ENCODE results near the gene RBL1. TPM values are rescaled to one million over a fixed set of nuclear protein-coding genes. Genes with fewer than 3 reads are reported as not detected.
"Not testable (repeated sequence)": the region's sequence is repeated elsewhere in the genome, so short reads cannot be mapped to it uniquely, and the experiment has no call there.

Gene RBL1
- total RNA-seq, 1 donor from 2014 or later, result 3.2 TPM

GRCh38 chr20:36969478-36970186 lies 126.2 kb downstream of the RBL1 start:
- TF ChIP-seq, protein P1, sequence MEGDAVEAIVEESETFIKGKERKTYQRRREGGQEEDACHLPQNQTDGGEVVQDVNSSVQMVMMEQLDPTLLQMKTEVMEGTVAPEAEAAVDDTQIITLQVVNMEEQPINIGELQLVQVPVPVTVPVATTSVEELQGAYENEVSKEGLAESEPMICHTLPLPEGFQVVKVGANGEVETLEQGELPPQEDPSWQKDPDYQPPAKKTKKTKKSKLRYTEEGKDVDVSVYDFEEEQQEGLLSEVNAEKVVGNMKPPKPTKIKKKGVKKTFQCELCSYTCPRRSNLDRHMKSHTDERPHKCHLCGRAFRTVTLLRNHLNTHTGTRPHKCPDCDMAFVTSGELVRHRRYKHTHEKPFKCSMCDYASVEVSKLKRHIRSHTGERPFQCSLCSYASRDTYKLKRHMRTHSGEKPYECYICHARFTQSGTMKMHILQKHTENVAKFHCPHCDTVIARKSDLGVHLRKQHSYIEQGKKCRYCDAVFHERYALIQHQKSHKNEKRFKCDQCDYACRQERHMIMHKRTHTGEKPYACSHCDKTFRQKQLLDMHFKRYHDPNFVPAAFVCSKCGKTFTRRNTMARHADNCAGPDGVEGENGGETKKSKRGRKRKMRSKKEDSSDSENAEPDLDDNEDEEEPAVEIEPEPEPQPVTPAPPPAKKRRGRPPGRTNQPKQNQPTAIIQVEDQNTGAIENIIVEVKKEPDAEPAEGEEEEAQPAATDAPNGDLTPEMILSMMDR (IDR thresholded peaks at IDR 0.05; ENCODE audit: insufficient read depth, low read length, severe bottlenecking), result no peak
- Histone ChIP-seq H3K36me3 (ENCODE audit: control insufficient read depth, insufficient read depth, low read length) (no peaks in the 10 kb centered on the region), H3K4me3 (ENCODE audit: low read depth, low read length) (no peak overlapping the region), H3K27me3 (ENCODE audit: control insufficient read depth, insufficient read depth, low read length) (no peaks in the 10 kb centered on the region)
- DNase-seq (ENCODE audit: low read depth) (no peak), FAIRE-seq (no peak)

DNA sequence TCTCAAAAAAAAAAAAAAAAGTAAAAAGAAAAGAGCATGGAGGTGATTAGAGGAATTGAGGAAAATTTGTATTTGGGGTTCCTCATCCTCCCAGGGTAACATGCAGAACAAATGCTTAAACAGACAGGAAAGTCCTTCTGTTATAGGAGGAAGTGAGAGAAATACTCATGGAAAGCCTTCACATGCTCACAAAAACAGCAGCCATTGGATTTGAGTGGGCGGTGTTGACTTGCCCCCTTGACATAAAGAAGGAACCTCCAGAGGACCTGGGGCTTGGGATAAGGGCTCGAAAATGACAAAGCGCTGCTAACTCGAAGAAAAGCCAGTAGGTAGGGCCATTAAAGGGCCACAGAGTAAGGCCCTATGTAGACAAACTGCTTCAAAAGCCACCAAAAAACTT lies 126.7 kb downstream of the RBL1 start:
- Histone ChIP-seq H3K27me3 (ENCODE audit: control insufficient read depth, insufficient read depth, low read length) (no peaks in the 10 kb centered on the region), H3K4me3 (ENCODE audit: low read depth, low read length) (no peak overlapping the region), H3K36me3 (ENCODE audit: control insufficient read depth, insufficient read depth, low read length) (no peaks in the 10 kb centered on the region)
- DNase-seq (ENCODE audit: low read depth) (no peak), FAIRE-seq (no peak)
- TF ChIP-seq, protein P1 (IDR thresholded peaks at IDR 0.05; ENCODE audit: insufficient read depth, low read length, severe bottlenecking), result no peak

GRCh38 chr20:36967636-36968035 lies 128.2 kb downstream of the RBL1 start:
- Histone ChIP-seq H3K36me3 (ENCODE audit: control insufficient read depth, insufficient read depth, low read length) (no peaks in the 10 kb centered on the region), H3K4me3 (ENCODE audit: low read depth, low read length) (no peak overlapping the region), H3K27me3 (ENCODE audit: control insufficient read depth, insufficient read depth, low read length) (no peaks in the 10 kb centered on the region)
- DNase-seq (ENCODE audit: low read depth) (no peak), FAIRE-seq (no peak)
- TF ChIP-seq, protein P1 (IDR thresholded peaks at IDR 0.05; ENCODE audit: insufficient read depth, low read length, severe bottlenecking), result no peak

- not testable (repeated sequence) for DNase-seq (ENCODE audit: low read depth); FAIRE-seq; H3K36me3 ChIP-seq (ENCODE audit: control insufficient read depth, insufficient read depth, low read length); H3K4me3 ChIP-seq (ENCODE audit: low read depth, low read length); H3K27me3 ChIP-seq (ENCODE audit: control insufficient read depth, insufficient read depth, low read length)
These were observed 128.8 kb downstream of the RBL1 start for GRCh38 chr20:36966965-36967364.

- H3K36me3 ChIP-seq (ENCODE audit: control insufficient read depth, insufficient read depth, low read length); H3K27me3 ChIP-seq (ENCODE audit: control insufficient read depth, insufficient read depth, low read length); H3K4me3 ChIP-seq (ENCODE audit: low read depth, low read length); DNase-seq (ENCODE audit: low read depth); FAIRE-seq: not testable (repeated sequence)
These were observed 133.3 kb downstream of the RBL1 start for GRCh38 chr20:36962354-36962941.

DNA sequence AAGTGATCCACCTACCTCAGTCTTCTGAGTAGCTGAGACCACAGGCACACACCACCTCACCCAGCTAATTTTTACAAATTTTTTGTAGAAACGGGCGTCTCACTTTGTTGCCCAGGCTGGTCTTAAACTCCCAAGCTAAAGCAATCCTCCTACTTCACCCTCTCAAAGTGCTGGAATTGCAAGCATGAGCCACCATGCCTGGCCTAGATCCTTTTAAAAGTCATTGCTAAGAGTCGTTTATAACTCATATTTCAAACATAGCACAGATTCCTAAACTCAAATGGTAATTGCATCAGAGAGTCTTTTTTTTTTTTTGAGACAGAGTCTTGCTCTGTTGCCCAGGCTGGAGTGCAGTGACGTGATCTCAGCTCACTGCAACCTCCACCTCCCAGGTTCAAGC lies 136.6 kb downstream of the RBL1 start:
- H3K36me3 ChIP-seq (ENCODE audit: control insufficient read depth, insufficient read depth, low read length), result no peaks in the 10 kb centered on the region
- no peak for DNase-seq (ENCODE audit: low read depth)
- TF ChIP-seq, protein P1 (IDR thresholded peaks at IDR 0.05; ENCODE audit: insufficient read depth, low read length, severe bottlenecking), result no peak
- H3K27me3 ChIP-seq (ENCODE audit: control insufficient read depth, insufficient read depth, low read length), result no peaks in the 10 kb centered on the region
- H3K4me3 ChIP-seq (ENCODE audit: low read depth, low read length), result no peak overlapping the region
- FAIRE-seq, result no peak
